Subcutaneous abdominal adipose tissue (tissue), 5 donors: Measurements from ENCODE around the gene DEFB131B.
"Not testable (repeated sequence)": the region's sequence is repeated elsewhere in the genome, so short reads cannot be mapped to it uniquely, and the experiment has no call there.

Experiments
- H3K27ac ChIP-seq: one replicate; pipeline ENCODE4 v1.7.0; 2013; ENCODE audit warnings: low read depth, mild to moderate bottlenecking, inconsistent platforms, low read length, moderate library complexity
- H3K27me3 ChIP-seq, 5 donors: one replicate each; pipeline ENCODE4 v1.7.0; 2013; ENCODE audit warnings: low read length in 5 of 5, inconsistent platforms in 1 of 5; ENCODE audit not compliant: control insufficient read depth in 5 of 5, insufficient read depth in 4 of 5
- H3K36me3 ChIP-seq, 5 donors: one replicate each; pipeline ENCODE4 v1.7.0; 2013; ENCODE audit warnings: low read length in 5 of 5; ENCODE audit not compliant: control insufficient read depth in 5 of 5, insufficient read depth in 5 of 5
- H3K4me1 ChIP-seq, 5 donors: one replicate each; pipeline ENCODE4 v1.7.0; 2013; ENCODE audit warnings: low read length in 5 of 5, mild to moderate bottlenecking in 3 of 5, moderate library complexity in 1 of 5; ENCODE audit not compliant: control insufficient read depth in 5 of 5, insufficient read depth in 5 of 5
- H3K4me3 ChIP-seq, 5 donors: one replicate each; pipeline ENCODE4 v1.7.0; 2013; ENCODE audit warnings: low read length in 5 of 5, low read depth in 1 of 5
- H3K9ac ChIP-seq, 5 donors: one replicate each; pipeline ENCODE4 v1.7.0; 2013; ENCODE audit warnings: low read length in 5 of 5, mild to moderate bottlenecking in 4 of 5, moderate library complexity in 3 of 5
- H3K9me3 ChIP-seq, 5 donors: one replicate each; pipeline ENCODE4 v1.7.0; 2013; ENCODE audit warnings: low read length in 5 of 5; ENCODE audit not compliant: control insufficient read depth in 5 of 5
- donor health status: healthy.
- donor health status: healthy.
- donor health status: healthy.
- donor health status: healthy.
- donor health status: healthy.

Gene DEFB131B

GRCh38 chr11:71910775-71911174, 32.5 kb downstream of the DEFB131B start:
- H3K27me3 ChIP-seq, H3K27ac ChIP-seq, H3K9ac ChIP-seq, H3K4me3 ChIP-seq, H3K4me1 ChIP-seq, H3K9me3 ChIP-seq: not testable (repeated sequence)
- peaks cover 14 to 30% (median 27%) of the 10 kb centered on the region in 5 donors for H3K36me3 ChIP-seq

GRCh38 chr11:71911321-71911985, 33.2 kb downstream of the DEFB131B start:
- H3K36me3 ChIP-seq = peaks cover 16 to 37% (median 34%) of the 10 kb centered on the region in 5 donors
- not testable (repeated sequence) for H3K27ac ChIP-seq, H3K4me1 ChIP-seq, H3K9me3 ChIP-seq, H3K27me3 ChIP-seq, H3K4me3 ChIP-seq, H3K9ac ChIP-seq

GRCh38 chr11:71911986-71912340, 33.7 kb downstream of the DEFB131B start:
- not testable (repeated sequence) for H3K4me1 ChIP-seq, H3K27ac ChIP-seq, H3K9me3 ChIP-seq, H3K4me3 ChIP-seq, H3K27me3 ChIP-seq, H3K9ac ChIP-seq
- H3K36me3 ChIP-seq = peaks cover 16 to 40% (median 36%) of the 10 kb centered on the region in 5 donors

- H3K9me3 ChIP-seq = no peaks in the 10 kb centered on the region
- H3K4me3 ChIP-seq = no peak overlapping the region
- H3K27me3 ChIP-seq = no peaks in the 10 kb centered on the region
- H3K9ac ChIP-seq = no peak overlapping the region
- H3K36me3 ChIP-seq = peaks cover 19 to 57% (median 50%) of the 10 kb centered on the region in 5 donors
- no peaks in the 10 kb centered on the region for H3K4me1 ChIP-seq
- no peak overlapping the region for H3K27ac ChIP-seq
Measured at GRCh38 chr11:71913756-71914526, 35.7 kb downstream of the DEFB131B start.

- Histone ChIP-seq H3K4me1 (no peaks in the 10 kb centered on the region), H3K27ac (no peak overlapping the region), H3K27me3 (no peaks in the 10 kb centered on the region), H3K36me3 (peaks cover 19 to 57% (median 50%) of the 10 kb centered on the region in 5 donors), H3K9me3 (no peaks in the 10 kb centered on the region), H3K9ac (no peak overlapping the region), H3K4me3 (no peak overlapping the region)
Measured at GRCh38 chr11:71914617-71915189, 36.5 kb downstream of the DEFB131B start.

GRCh38 chr11:71917646-71918140, 39.4 kb downstream of the DEFB131B start:
- Histone ChIP-seq H3K9ac (no peak overlapping the region), H3K27ac (no peak overlapping the region), H3K27me3 (no peaks in the 10 kb centered on the region), H3K4me1 (no peaks in the 10 kb centered on the region), H3K4me3 (no peak overlapping the region), H3K36me3 (peaks cover 19 to 51% (median 41%) of the 10 kb centered on the region in 5 donors), H3K9me3 (no peaks in the 10 kb centered on the region)

GRCh38 chr11:71927820-71928736, 49.8 kb downstream of the DEFB131B start, which contains the start of gene XNDC1N:
XNDC1N (minus strand) TSS chr11:71928594; CDS start chr11:71923353, 5,241 bp downstream.
- Histone ChIP-seq H3K36me3 (no peaks in the 10 kb centered on the region), H3K27ac (peak within 1 kb of the TSS; percentile 92), H3K4me1 (peaks cover 8 to 34% (median 28%) of the 10 kb centered on the region in 5 donors), H3K9me3 (no peaks in the 10 kb centered on the region), H3K4me3 (peak within 1 kb of the TSS; percentile 76 to 100 (median 91)), H3K9ac (peak within 1 kb of the TSS; percentile 78 to 92 (median 87)), H3K27me3 (no peaks in the 10 kb centered on the region)

- H3K9ac ChIP-seq = peak within 1 kb of the TSS; percentile 78 to 92 (median 87)
- H3K4me1 ChIP-seq = peaks cover 8 to 34% (median 31%) of the 10 kb centered on the region in 5 donors
- peak within 1 kb of the TSS; percentile 76 to 100 (median 91) for H3K4me3 ChIP-seq
- H3K27ac ChIP-seq = peak within 1 kb of the TSS; percentile 92
- H3K36me3 ChIP-seq = no peaks in the 10 kb centered on the region
- H3K9me3 ChIP-seq = no peaks in the 10 kb centered on the region
- no peaks in the 10 kb centered on the region for H3K27me3 ChIP-seq
Measured at GRCh38 chr11:71928737-71929443, 50.6 kb downstream of the DEFB131B start, which contains the start of gene RNF121. RNF121 (plus strand) TSS chr11:71929046; CDS start chr11:71929062, 16 bp downstream.

GRCh38 chr11:71929491-71929890, 51.2 kb downstream of the DEFB131B start:
- Histone ChIP-seq H3K9ac (peak overlapping the region; percentile 39 to 87 (median 72)), H3K36me3 (no peaks in the 10 kb centered on the region), H3K4me3 (peak overlapping the region; percentile 76 to 100 (median 91)), H3K27ac (no peak overlapping the region), H3K27me3 (no peaks in the 10 kb centered on the region), H3K9me3 (no peaks in the 10 kb centered on the region), H3K4me1 (peaks cover 8 to 35% (median 34%) of the 10 kb centered on the region in 5 donors)
